ENCODE data around the gene HDAC8. TPM values are rescaled to one million over a fixed set of nuclear protein-coding genes. Genes with fewer than 3 reads are reported as not detected.

The HDAC8 gene
- total RNA-seq, 1 experiment from 2014 or later: 21.4 TPM

DNA sequence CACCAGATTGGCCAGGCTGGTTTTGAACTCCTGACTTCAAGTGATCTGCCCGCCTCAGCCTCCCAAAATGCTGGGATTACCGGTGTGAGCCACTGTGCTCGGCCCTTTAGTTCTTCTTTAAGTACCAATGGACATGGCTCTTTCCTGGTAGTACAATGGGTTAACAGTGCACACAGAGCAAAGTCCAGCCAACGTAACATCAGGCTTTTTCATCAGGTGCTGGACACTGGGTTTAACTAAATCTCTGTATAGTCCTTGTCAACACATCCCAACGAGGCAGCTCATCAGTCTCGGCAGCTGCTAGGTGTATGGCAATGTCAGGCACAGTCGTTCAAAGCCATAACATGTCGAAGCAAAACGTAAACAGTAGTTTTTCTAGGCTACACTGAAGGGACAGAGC lies 93.8 kb downstream of the HDAC8 start:
- DNase-seq: no peak
- Histone ChIP-seq H3K27me3 (ENCODE audit: insufficient read depth, low read length) (no peaks in the 10 kb centered on the region), H4K5ac (ENCODE audit: insufficient read length, low read depth, low read length) (no peak overlapping the region), H2BK15ac (ENCODE audit: low read depth, low read length) (no peak overlapping the region), H2AK5ac (ENCODE audit: insufficient read length, low read length) (no peak overlapping the region), H4K8ac (replicated peaks; ENCODE audit: insufficient read length, low read depth, low read length) (no peak overlapping the region), H3K4ac (ENCODE audit: low read depth, low read length) (no peak overlapping the region), H3T11ph (ENCODE audit: low read length) (no peak overlapping the region), H3K9ac (ENCODE audit: extremely low read depth, insufficient read length, low read length) (no peak overlapping the region), H2BK12ac (ENCODE audit: insufficient read length, low read depth, low read length) (no peak overlapping the region), H3K79me1 (ENCODE audit: insufficient read depth, low read depth, low read length, poor library complexity, severe bottlenecking) (no peaks in the 10 kb centered on the region), H2AFZ (ENCODE audit: low read length) (no peak overlapping the region), H3K9me3 (ENCODE audit: control insufficient read depth, low read depth, low read length) (peaks cover 51% of the 10 kb centered on the region), H3K14ac (ENCODE audit: insufficient read depth, low read length) (no peak overlapping the region), H4K20me1 (ENCODE audit: control insufficient read depth, insufficient read depth, insufficient read length) (no peaks in the 10 kb centered on the region), H3K4me1 (ENCODE audit: insufficient read depth, low read length) (no peaks in the 10 kb centered on the region), H3K18ac (ENCODE audit: insufficient read length, low read depth, low read length) (no peak overlapping the region), H2BK120ac (ENCODE audit: low read depth, low read length, poor library complexity, severe bottlenecking) (no peak overlapping the region), H3K79me2 (ENCODE audit: insufficient read depth, low read length) (no peaks in the 10 kb centered on the region), H4K91ac (ENCODE audit: insufficient read length, low read depth, low read length) (no peak overlapping the region), H3K27ac (ENCODE audit: insufficient read length, low read depth, low read length) (no peak overlapping the region), H3K23me2 (ENCODE audit: insufficient read length, low read depth, low read length, poor library complexity, severe bottlenecking) (no peaks in the 10 kb centered on the region), H3K56ac (ENCODE audit: insufficient read length, low read depth, low read length) (no peak overlapping the region), H2BK5ac (ENCODE audit: insufficient read length, low read length) (no peak overlapping the region), H2BK20ac (ENCODE audit: low read depth, low read length, poor library complexity, severe bottlenecking) (no peak overlapping the region), H3K23ac (ENCODE audit: insufficient read length, low read depth, low read length) (no peak overlapping the region), H3K4me2 (ENCODE audit: insufficient read depth, insufficient read length, low read length) (no peak overlapping the region)
- TF ChIP-seq, protein P1, sequence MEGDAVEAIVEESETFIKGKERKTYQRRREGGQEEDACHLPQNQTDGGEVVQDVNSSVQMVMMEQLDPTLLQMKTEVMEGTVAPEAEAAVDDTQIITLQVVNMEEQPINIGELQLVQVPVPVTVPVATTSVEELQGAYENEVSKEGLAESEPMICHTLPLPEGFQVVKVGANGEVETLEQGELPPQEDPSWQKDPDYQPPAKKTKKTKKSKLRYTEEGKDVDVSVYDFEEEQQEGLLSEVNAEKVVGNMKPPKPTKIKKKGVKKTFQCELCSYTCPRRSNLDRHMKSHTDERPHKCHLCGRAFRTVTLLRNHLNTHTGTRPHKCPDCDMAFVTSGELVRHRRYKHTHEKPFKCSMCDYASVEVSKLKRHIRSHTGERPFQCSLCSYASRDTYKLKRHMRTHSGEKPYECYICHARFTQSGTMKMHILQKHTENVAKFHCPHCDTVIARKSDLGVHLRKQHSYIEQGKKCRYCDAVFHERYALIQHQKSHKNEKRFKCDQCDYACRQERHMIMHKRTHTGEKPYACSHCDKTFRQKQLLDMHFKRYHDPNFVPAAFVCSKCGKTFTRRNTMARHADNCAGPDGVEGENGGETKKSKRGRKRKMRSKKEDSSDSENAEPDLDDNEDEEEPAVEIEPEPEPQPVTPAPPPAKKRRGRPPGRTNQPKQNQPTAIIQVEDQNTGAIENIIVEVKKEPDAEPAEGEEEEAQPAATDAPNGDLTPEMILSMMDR (conservative IDR thresholded peaks at IDR 0.05): no peak
- Mint-ChIP-seq H3K9me3 (peaks cover 60 to 61% of the 10 kb centered on the region in 2 experiments), H3K27me3 (ENCODE audit: low read depth) (no peaks in the 10 kb centered on the region), H3K27ac (no peak overlapping the region), H3K4me1 (peaks cover 28 to 34% of the 10 kb centered on the region in 2 experiments), H3K4me3 (no peak overlapping the region), H3K36me3 (ENCODE audit: insufficient read depth in 1 of 3, low read depth in 3 of 3) (peaks cover 10 to 15% (median 10%) of the 10 kb centered on the region in 3 experiments)
- no CpG with 5 or more reads among the region's 9 CpGs for WGBS (ENCODE audit: extremely low coverage, insufficient read length, low lambda C conversion rate)
